Glutamatergic neuron (in vitro differentiated cells): ENCODE results near the gene AGBL3. TPM values are rescaled to one million over a fixed set of nuclear protein-coding genes. Genes with fewer than 3 reads are reported as not detected.
"Not testable (repeated sequence)": the region's sequence is repeated elsewhere in the genome, so short reads cannot be mapped to it uniquely, and the experiment has no call there.

Source experiments
- DNase-seq: peaks from one replicate; pipeline ENCODE4 v3.0.0; 2022
- H3K27ac Mint-ChIP-seq: one replicate; pipeline ENCODE4 v1.8.0; 2020; ENCODE audit warnings: mild to moderate bottlenecking, mixed read lengths, inconsistent platforms; ENCODE audit not compliant: unreplicated experiment
- H3K27me3 Mint-ChIP-seq: one replicate; pipeline ENCODE4 v1.8.0; 2020; ENCODE audit warnings: mild to moderate bottlenecking, moderate library complexity, mixed read lengths, inconsistent platforms; ENCODE audit not compliant: unreplicated experiment
- H3K36me3 Mint-ChIP-seq: one replicate; pipeline ENCODE4 v1.8.0; 2020; ENCODE audit warnings: mild to moderate bottlenecking, mixed read lengths, inconsistent platforms; ENCODE audit not compliant: unreplicated experiment
- H3K4me1 Mint-ChIP-seq: one replicate; pipeline ENCODE4 v1.8.0; 2020; ENCODE audit warnings: mild to moderate bottlenecking, low read depth, mixed read lengths, inconsistent platforms; ENCODE audit not compliant: unreplicated experiment
- H3K4me3 Mint-ChIP-seq: one replicate; pipeline ENCODE4 v1.8.0; 2020; ENCODE audit warnings: mild to moderate bottlenecking, mixed read lengths, inconsistent platforms; ENCODE audit not compliant: unreplicated experiment
- H3K9me3 Mint-ChIP-seq: one replicate; pipeline ENCODE4 v1.8.0; 2020; ENCODE audit warnings: mild to moderate bottlenecking, moderate library complexity, mixed read lengths, inconsistent platforms; ENCODE audit not compliant: unreplicated experiment
- CTCF ChIP-seq: fragments of 200-600 bp; sonication (generic); IDR thresholded peaks from one replicate; pipeline ENCODE4 v1.5.0; 2021; ENCODE audit not compliant: partially characterized antibody, unreplicated experiment
- total RNA-seq: library from RNA; stranded (reverse); fragmentation: NEBNext Ultra II Directional; extraction: Animal tissue kit (Norgen Biotek cat#: 25700); gene quantifications from one replicate; pipeline ENCODE4 v1.2.1, GENCODE V29; 2021; ENCODE audit not compliant: unreplicated experiment

AGBL3 gene
- total RNA-seq, 1 donor from 2014 or later, result 2.3 TPM

GRCh38 chr7:135001390-135002165, 15.3 kb downstream of the AGBL3 start:
- H3K9me3 Mint-ChIP-seq, result no peaks in the 10 kb centered on the region
- no peaks in the 10 kb centered on the region for H3K4me1 Mint-ChIP-seq
- H3K27ac Mint-ChIP-seq, result no peak overlapping the region
- no peak overlapping the region for H3K4me3 Mint-ChIP-seq
- H3K36me3 Mint-ChIP-seq, result no peaks in the 10 kb centered on the region
- no peaks in the 10 kb centered on the region for H3K27me3 Mint-ChIP-seq
- TF ChIP-seq CTCF, result no peak
- no peak for DNase-seq

GRCh38 chr7:135012229-135012628, 25.9 kb downstream of the AGBL3 start:
- Mint-ChIP-seq H3K4me3 (no peak overlapping the region), H3K27me3 (no peaks in the 10 kb centered on the region), H3K27ac (no peak overlapping the region), H3K4me1 (no peaks in the 10 kb centered on the region), H3K9me3 (no peaks in the 10 kb centered on the region), H3K36me3 (no peaks in the 10 kb centered on the region)
- DNase-seq, result no peak
- TF ChIP-seq CTCF, result no peak

GRCh38 chr7:135023622-135024021, 37.3 kb downstream of the AGBL3 start:
- no peaks in the 10 kb centered on the region for H3K36me3 Mint-ChIP-seq
- H3K27ac Mint-ChIP-seq, result no peak overlapping the region
- no peaks in the 10 kb centered on the region for H3K9me3 Mint-ChIP-seq
- H3K4me3 Mint-ChIP-seq, result no peak overlapping the region
- no peak for TF ChIP-seq CTCF
- H3K27me3 Mint-ChIP-seq, result no peaks in the 10 kb centered on the region
- H3K4me1 Mint-ChIP-seq, result no peaks in the 10 kb centered on the region
- no peak for DNase-seq

- Mint-ChIP-seq H3K9me3 (no peaks in the 10 kb centered on the region), H3K27me3 (no peaks in the 10 kb centered on the region), H3K36me3 (no peaks in the 10 kb centered on the region), H3K4me3 (no peak overlapping the region), H3K27ac (no peak overlapping the region), H3K4me1 (no peaks in the 10 kb centered on the region)
- TF ChIP-seq CTCF, result no peak
- no peak for DNase-seq
These were observed 48.9 kb downstream of the AGBL3 start for GRCh38 chr7:135035252-135035651.

GRCh38 chr7:135067017-135067416, 80.7 kb downstream of the AGBL3 start:
- H3K27ac Mint-ChIP-seq, H3K4me1 Mint-ChIP-seq, DNase-seq, H3K27me3 Mint-ChIP-seq, H3K4me3 Mint-ChIP-seq, H3K9me3 Mint-ChIP-seq: not testable (repeated sequence)
- peaks cover 12% of the 10 kb centered on the region for H3K36me3 Mint-ChIP-seq
